SH-SY5Y (cell line): Measurements from ENCODE around the gene HDAC9.

Source experiments
- GATA2 ChIP-seq: IDR thresholded peaks from 2 replicates; pipeline ENCODE4 v1.6.1; 2011; ENCODE audit warnings: mild to moderate bottlenecking, low read depth, low read length
- GATA3 ChIP-seq: IDR thresholded peaks from 2 replicates; pipeline ENCODE4 v1.6.1; 2011; ENCODE audit warnings: low read depth, mild to moderate bottlenecking, low read length, moderate library complexity

GRCh38 chr7:18740579-18740988, 245.0 kb downstream of the HDAC9 start:
- no peak for TF ChIP-seq GATA3
- no peak for TF ChIP-seq GATA2
